Osteoblast (primary cell): ENCODE results near the gene ANKRD6. TPM values are rescaled to one million over a fixed set of nuclear protein-coding genes. Genes with fewer than 3 reads are reported as not detected.

Source experiments
- DNase-seq: peaks from one replicate; pipeline ENCODE4 v3.0.0; 2011; ENCODE audit warnings: low spot score, mixed read lengths; ENCODE audit not compliant: insufficient read length; ENCODE audit errors: missing footprints
- H2AFZ ChIP-seq: 2 replicates; pipeline ENCODE4 v1.6.0; 2011; ENCODE audit warnings: mild to moderate bottlenecking, low read length
- H3K27ac ChIP-seq: 2 replicates; pipeline ENCODE4 v1.5.1; 2011; ENCODE audit warnings: mild to moderate bottlenecking, low read depth, low read length, moderate library complexity
- H3K27me3 ChIP-seq: 2 replicates; pipeline ENCODE4 v1.6.0; 2012; ENCODE audit warnings: mild to moderate bottlenecking, control low read depth, inconsistent platforms, low read length, moderate library complexity; ENCODE audit not compliant: insufficient read depth
- H3K36me3 ChIP-seq: 2 replicates; pipeline ENCODE4 v1.5.1; 2011; ENCODE audit warnings: mild to moderate bottlenecking, low read length, control low read depth, moderate library complexity; ENCODE audit not compliant: insufficient read depth
- H3K4me1 ChIP-seq: 2 replicates; pipeline ENCODE4 v1.5.1; 2011; ENCODE audit warnings: mild to moderate bottlenecking, low read length, control low read depth, moderate library complexity; ENCODE audit not compliant: insufficient read depth
- H3K4me2 ChIP-seq: 2 replicates; pipeline ENCODE4 v1.6.0; 2011; ENCODE audit warnings: mild to moderate bottlenecking, low read length; ENCODE audit not compliant: insufficient read depth
- H3K4me3 ChIP-seq: fragments of 200-600 bp; sonication (generic); 3 replicates; pipeline ENCODE4 v1.5.1; 2012; ENCODE audit warnings: mild to moderate bottlenecking, low read length, inconsistent platforms; ENCODE audit not compliant: insufficient read depth
- H3K79me2 ChIP-seq: 2 replicates; pipeline ENCODE4 v1.6.0; 2012; ENCODE audit warnings: mild to moderate bottlenecking, low read length, control low read depth, inconsistent platforms; ENCODE audit not compliant: insufficient read depth
- H3K9me3 ChIP-seq: 2 replicates; pipeline ENCODE4 v1.5.1; 2011; ENCODE audit warnings: low read depth, low read length, control low read depth
- H4K20me1 ChIP-seq: 2 replicates; pipeline ENCODE4 v1.6.0; 2012; ENCODE audit warnings: mild to moderate bottlenecking, low read length, control low read depth; ENCODE audit not compliant: insufficient read depth
- total RNA-seq: library from RNA; depleted of rRNA; stranded (reverse); fragments of >200 nt; gene quantifications from 2 replicates; pipeline ENCODE4 v1.2.3, GENCODE V29; 2012
- TF ChIP-seq, protein P1 (sequence below): IDR thresholded peaks from 2 replicates; pipeline ENCODE4 v1.5.1; 2011; ENCODE audit warnings: mild to moderate bottlenecking, low read depth, low read length, moderate library complexity; ENCODE audit errors: extremely low read depth

ANKRD6 gene
- total RNA-seq, 1 donor: 11.2 TPM

GRCh38 chr6:89675949-89676748 is 243.2 kb downstream of the ANKRD6 start:
- Histone ChIP-seq H3K4me2 (no peak overlapping the region), H4K20me1 (no peaks in the 10 kb centered on the region), H3K4me1 (no peaks in the 10 kb centered on the region), H3K9me3 (no peaks in the 10 kb centered on the region), H3K36me3 (peaks cover 70% of the 10 kb centered on the region), H3K27me3 (no peaks in the 10 kb centered on the region), H3K4me3 (no peak overlapping the region), H3K27ac (no peak overlapping the region), H3K79me2 (no peaks in the 10 kb centered on the region), H2AFZ (no peak overlapping the region)
- TF ChIP-seq, protein P1, sequence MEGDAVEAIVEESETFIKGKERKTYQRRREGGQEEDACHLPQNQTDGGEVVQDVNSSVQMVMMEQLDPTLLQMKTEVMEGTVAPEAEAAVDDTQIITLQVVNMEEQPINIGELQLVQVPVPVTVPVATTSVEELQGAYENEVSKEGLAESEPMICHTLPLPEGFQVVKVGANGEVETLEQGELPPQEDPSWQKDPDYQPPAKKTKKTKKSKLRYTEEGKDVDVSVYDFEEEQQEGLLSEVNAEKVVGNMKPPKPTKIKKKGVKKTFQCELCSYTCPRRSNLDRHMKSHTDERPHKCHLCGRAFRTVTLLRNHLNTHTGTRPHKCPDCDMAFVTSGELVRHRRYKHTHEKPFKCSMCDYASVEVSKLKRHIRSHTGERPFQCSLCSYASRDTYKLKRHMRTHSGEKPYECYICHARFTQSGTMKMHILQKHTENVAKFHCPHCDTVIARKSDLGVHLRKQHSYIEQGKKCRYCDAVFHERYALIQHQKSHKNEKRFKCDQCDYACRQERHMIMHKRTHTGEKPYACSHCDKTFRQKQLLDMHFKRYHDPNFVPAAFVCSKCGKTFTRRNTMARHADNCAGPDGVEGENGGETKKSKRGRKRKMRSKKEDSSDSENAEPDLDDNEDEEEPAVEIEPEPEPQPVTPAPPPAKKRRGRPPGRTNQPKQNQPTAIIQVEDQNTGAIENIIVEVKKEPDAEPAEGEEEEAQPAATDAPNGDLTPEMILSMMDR: no peak
- no peak for DNase-seq

- Histone ChIP-seq H3K4me2 (no peak overlapping the region), H3K4me3 (no peak overlapping the region), H2AFZ (no peak overlapping the region), H3K27me3 (no peaks in the 10 kb centered on the region), H3K4me1 (no peaks in the 10 kb centered on the region), H3K36me3 (peaks cover 55% of the 10 kb centered on the region), H3K9me3 (no peaks in the 10 kb centered on the region), H4K20me1 (no peaks in the 10 kb centered on the region), H3K79me2 (no peaks in the 10 kb centered on the region), H3K27ac (no peak overlapping the region)
- no peak for DNase-seq
- TF ChIP-seq, protein P1: no peak
Measured at GRCh38 chr6:89678531-89678930, 245.6 kb downstream of the ANKRD6 start.

DNA sequence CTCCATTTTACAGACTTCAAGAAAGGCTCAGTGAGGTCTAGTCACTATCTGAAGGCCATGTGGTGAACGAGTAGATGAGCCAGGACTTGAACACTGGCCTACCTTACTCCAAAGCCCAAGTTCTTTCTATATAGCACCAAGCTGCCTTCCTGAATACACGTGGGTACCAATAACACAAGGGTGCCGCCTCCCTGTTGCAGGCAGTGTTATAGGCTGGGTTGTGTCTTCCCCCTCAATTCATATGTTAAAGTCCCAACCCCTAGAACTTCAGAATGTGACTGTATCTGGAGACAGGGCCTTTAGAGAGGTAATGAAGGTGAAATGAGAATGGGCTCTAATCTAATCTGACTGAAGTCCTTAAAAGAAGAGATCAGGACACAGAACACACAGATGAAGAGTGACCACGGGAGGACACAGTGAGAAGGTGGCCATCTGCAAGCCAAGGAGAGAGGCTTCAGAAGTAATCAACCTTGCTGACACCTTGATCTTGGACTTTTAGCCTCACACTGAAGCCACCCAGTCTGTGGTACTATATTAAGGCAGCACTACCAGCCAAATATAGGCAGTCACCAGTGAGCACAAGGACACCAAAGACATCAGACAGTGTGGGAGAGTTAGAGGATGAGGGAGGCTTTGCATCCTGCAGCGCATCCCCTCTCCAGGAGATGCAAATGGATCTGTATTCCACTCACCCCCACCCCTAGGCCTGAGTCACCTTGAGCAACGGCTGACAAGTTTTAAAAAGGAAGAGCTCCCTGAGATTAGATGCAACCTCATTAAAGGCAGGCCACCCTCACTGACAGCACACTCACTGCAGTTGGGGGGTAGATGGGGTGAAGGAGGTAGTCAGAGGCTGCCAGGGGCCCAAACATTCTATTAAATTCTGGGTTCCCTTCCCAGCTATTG is 246.5 kb downstream of the ANKRD6 start:
- no peaks in the 10 kb centered on the region for H4K20me1 ChIP-seq
- TF ChIP-seq, protein P1: no peak
- H2AFZ ChIP-seq: no peak overlapping the region
- H3K27ac ChIP-seq: no peak overlapping the region
- H3K36me3 ChIP-seq: peaks cover 51% of the 10 kb centered on the region
- no peaks in the 10 kb centered on the region for H3K79me2 ChIP-seq
- no peaks in the 10 kb centered on the region for H3K9me3 ChIP-seq
- H3K4me3 ChIP-seq: no peak overlapping the region
- no peak overlapping the region for H3K4me2 ChIP-seq
- no peak for DNase-seq
- H3K27me3 ChIP-seq: no peaks in the 10 kb centered on the region
- no peaks in the 10 kb centered on the region for H3K4me1 ChIP-seq

- H3K9me3 ChIP-seq: no peaks in the 10 kb centered on the region
- H4K20me1 ChIP-seq: no peaks in the 10 kb centered on the region
- no peaks in the 10 kb centered on the region for H3K79me2 ChIP-seq
- H3K4me1 ChIP-seq: no peaks in the 10 kb centered on the region
- H3K27me3 ChIP-seq: no peaks in the 10 kb centered on the region
- H3K4me3 ChIP-seq: no peak overlapping the region
- TF ChIP-seq, protein P1: no peak
- H3K4me2 ChIP-seq: no peak overlapping the region
- DNase-seq: no peak
- H3K36me3 ChIP-seq: peaks cover 51% of the 10 kb centered on the region
- H3K27ac ChIP-seq: no peak overlapping the region
- H2AFZ ChIP-seq: no peak overlapping the region
Measured at GRCh38 chr6:89680150-89680549, 247.2 kb downstream of the ANKRD6 start.
